A549 (cell line): Measurements from ENCODE around the gene RUNX1. TPM values are rescaled to one million over a fixed set of nuclear protein-coding genes. Genes with fewer than 3 reads are reported as not detected.

Experiments
- ATAC-seq, 2 experiments: fragments of 200-7000 bp in 1 of 2; fragments of >200 bp in 1 of 2; cut with Nextera tagmentation in 1 of 2; cut with Tn5 transposase in 1 of 2; 3 replicates each; pipeline versions ENCODE4 v1.8.0 to v1.9.1; 2018 to 2020; ENCODE audit warnings: mild to moderate bottlenecking in 1 of 2, moderate library complexity in 1 of 2
- CTCF ChIA-PET: fragments of 300-600 bp; sonication (Branson Sonifier 250); formaldehyde crosslinking; extraction: SDS; loops from one replicate; lab custom pipeline; 2021; ENCODE audit warnings: antibody characterized with exemption, inconsistent platforms; lab: Yijun Ruan, JAX
- POLR2A ChIA-PET: fragments of 350-600 bp; formaldehyde crosslinking; extraction: SDS; loops from one replicate; lab custom pipeline; 2021; ENCODE audit warnings: antibody characterized with exemption, inconsistent platforms; lab: Yijun Ruan, JAX
- DNase-seq, 2 experiments: peaks; one replicate each; pipeline versions ENCODE4 v3.0.0 to v3.0.0-alpha.2; 2011 to 2016; ENCODE audit warnings: low read depth in 1 of 2, low spot score in 1 of 2
- FAIRE-seq: peaks from 2 replicates; lab custom pipeline; 2011; peaks lifted over from hg19 to GRCh38; lab: Jason Lieb, UNC
- H3K27ac ChIP-seq, 2 experiments: fragments of >200 bp; sonication (Bioruptor Twin); formaldehyde crosslinking; 3 replicates each; pipeline ENCODE4 v1.5.1; 2016 to 2017
- H3K4me1 ChIP-seq: fragments of >200 bp; sonication (Bioruptor Twin); formaldehyde crosslinking; 3 replicates; pipeline ENCODE4 v1.6.1; 2016
- H3K4me2 ChIP-seq: fragments of >200 bp; sonication (Bioruptor Twin); formaldehyde crosslinking; 3 replicates; pipeline ENCODE4 v1.6.1; 2016
- H3K4me3 ChIP-seq: fragments of >200 bp; sonication (Bioruptor Twin); formaldehyde crosslinking; 3 replicates; pipeline ENCODE4 v1.5.1; 2016
- H3K9me3 ChIP-seq: fragments of >200 bp; sonication (Bioruptor Twin); formaldehyde crosslinking; 3 replicates; pipeline ENCODE4 v1.6.1; 2016
- EHF ChIP-seq: fragments of 250-450 bp; sonication (Bioruptor Pico); IDR thresholded peaks from 2 replicates; pipeline ENCODE4 v1.5.0; 2020; ENCODE audit warnings: mild to moderate bottlenecking
- EHMT2 ChIP-seq: fragments of 200-600 bp; sonication (generic); IDR thresholded peaks from 2 replicates; pipeline ENCODE4 v1.6.1; 2016; ENCODE audit warnings: antibody characterized with exemption, low read depth, mild to moderate bottlenecking, moderate library complexity
- EP300 ChIP-seq, 2 experiments: fragments of >200 bp; sonication (Bioruptor Twin); formaldehyde crosslinking; IDR thresholded peaks; 2 replicates in 1 of 2; 3 replicates in 1 of 2; pipeline ENCODE4 v1.6.1; 2016 to 2017
- FOSB ChIP-seq: fragments of 250-450 bp; sonication (Bioruptor Pico); IDR thresholded peaks from 2 replicates; pipeline ENCODE4 v1.5.0; 2020; ENCODE audit warnings: mild to moderate bottlenecking, moderate library complexity
- HDAC2 ChIP-seq: fragments of 200-600 bp; sonication (generic); IDR thresholded peaks from 2 replicates; pipeline ENCODE4 v1.6.1; 2016
- HOXA7 ChIP-seq: fragments of 250-450 bp; sonication (Bioruptor Pico); IDR thresholded peaks from 2 replicates; pipeline ENCODE4 v1.5.0; 2020; ENCODE audit warnings: mild to moderate bottlenecking, moderate library complexity
- HOXB5 ChIP-seq: fragments of 250-450 bp; sonication (Bioruptor Pico); IDR thresholded peaks from 2 replicates; pipeline ENCODE4 v1.5.0; 2020; ENCODE audit warnings: mild to moderate bottlenecking, moderate library complexity
- JUN ChIP-seq, 2 experiments: fragments of >200 bp; sonication (Bioruptor Twin); formaldehyde crosslinking; IDR thresholded peaks; 2 replicates in 1 of 2; 3 replicates in 1 of 2; pipeline ENCODE4 v1.6.1; 2016 to 2017
- JUNB ChIP-seq: fragments of >200 bp; sonication (Bioruptor Twin); formaldehyde crosslinking; IDR thresholded peaks from 2 replicates; pipeline ENCODE4 v1.6.1; 2016
- MAZ ChIP-seq: fragments of 150-350 bp; IDR thresholded peaks from 2 replicates; pipeline ENCODE4 v1.6.1; 2014; ENCODE audit warnings: antibody characterized with exemption, low read depth, low read length, borderline replicate concordance
- MYC ChIP-seq: IDR thresholded peaks from 2 replicates; pipeline ENCODE4 v1.6.1; 2012; ENCODE audit warnings: mild to moderate bottlenecking, inconsistent platforms, low read length, improper control_type of control experiment, borderline replicate concordance
- POLR2A ChIP-seq: IDR thresholded peaks from 2 replicates; pipeline ENCODE4 v1.6.1; 2012; ENCODE audit warnings: mild to moderate bottlenecking, low read length
- RAD21 ChIP-seq, 2 experiments: fragments of >200 bp in 1 of 2; sonication (Bioruptor Twin) in 1 of 2; formaldehyde crosslinking in 1 of 2; IDR thresholded peaks in 1 of 2; conservative IDR thresholded peaks in 1 of 2; 2 replicates in 1 of 2; 3 replicates in 1 of 2; pipeline ENCODE4 v1.6.1; 2012 to 2018; ENCODE audit warnings: inconsistent platforms in 1 of 2
- RFX5 ChIP-seq: fragments of 450-650 bp; IDR thresholded peaks from 2 replicates; pipeline ENCODE4 v1.7.1; 2014; ENCODE audit warnings: antibody characterized with exemption, mild to moderate bottlenecking, moderate library complexity
- SREBF2 ChIP-seq: fragments of 450-650 bp; IDR thresholded peaks from 2 replicates; pipeline ENCODE4 v1.6.1; 2014; ENCODE audit warnings: mild to moderate bottlenecking, moderate library complexity
- TFCP2L1 ChIP-seq: fragments of 250-450 bp; sonication (Bioruptor Pico); IDR thresholded peaks from 2 replicates; pipeline ENCODE4 v1.5.0; 2021; ENCODE audit warnings: mild to moderate bottlenecking
- TP53 ChIP-seq: fragments of 250-450 bp; sonication (Bioruptor Pico); IDR thresholded peaks from 2 replicates; pipeline ENCODE4 v1.5.0; 2021; ENCODE audit warnings: mild to moderate bottlenecking, moderate library complexity
- ZC3H11A ChIP-seq: fragments of 450-650 bp; IDR thresholded peaks from 2 replicates; pipeline ENCODE4 v1.6.1; 2014; ENCODE audit warnings: antibody characterized with exemption, mild to moderate bottlenecking
- ZSCAN20 ChIP-seq: fragments of 250-450 bp; sonication (Bioruptor Pico); IDR thresholded peaks from 2 replicates; pipeline ENCODE4 v1.8.0; 2022; ENCODE audit warnings: mild to moderate bottlenecking, moderate library complexity
- WGBS: methylation state at CpG from one replicate; pipeline ENCODE4 v1.1.6; 2017; ENCODE audit errors: missing lambda C conversion rate; 5-methylcytosine and 5-hydroxymethylcytosine counted together
- polyA plus RNA-seq, 4 experiments: library from polyadenylated mRNA; depleted of rRNA in 3 of 4; stranded (reverse); fragments of >200 nt; fragmentation: RNase III in 1 of 4; extraction: RNeasy Plus Mini Kit Qiagen cat#74134 plus additional on column Dnase treatment in 1 of 4; gene quantifications; 2 replicates in 3 of 4; 3 replicates in 1 of 4; pipeline ENCODE4 v1.2.3, GENCODE V29; 2011 to 2017
- TF ChIP-seq, protein P1 (sequence below): fragments of 250-450 bp; sonication (Bioruptor Pico); IDR thresholded peaks from 2 replicates; pipeline ENCODE4 v1.5.0; 2021; ENCODE audit warnings: mild to moderate bottlenecking, moderate library complexity, borderline replicate concordance
- TF ChIP-seq, protein P2 (sequence below): fragments of 200-600 bp; sonication (generic); IDR thresholded peaks from 2 replicates; pipeline ENCODE4 v1.6.1; 2016; ENCODE audit warnings: antibody characterized with exemption, mild to moderate bottlenecking, moderate library complexity
- TF ChIP-seq, protein P3 (sequence below): fragments of >200 bp; sonication (Bioruptor Twin); formaldehyde crosslinking; IDR thresholded peaks from 2 replicates; pipeline ENCODE4 v1.6.1; 2016
- TF ChIP-seq, protein P4 (sequence below): IDR thresholded peaks from 2 replicates; pipeline ENCODE4 v1.6.1; 2012

Gene RUNX1
- polyA plus RNA-seq, 2 of the 4 experiments (the other 2 are of a cell fraction), result 5.5 TPM

DNA sequence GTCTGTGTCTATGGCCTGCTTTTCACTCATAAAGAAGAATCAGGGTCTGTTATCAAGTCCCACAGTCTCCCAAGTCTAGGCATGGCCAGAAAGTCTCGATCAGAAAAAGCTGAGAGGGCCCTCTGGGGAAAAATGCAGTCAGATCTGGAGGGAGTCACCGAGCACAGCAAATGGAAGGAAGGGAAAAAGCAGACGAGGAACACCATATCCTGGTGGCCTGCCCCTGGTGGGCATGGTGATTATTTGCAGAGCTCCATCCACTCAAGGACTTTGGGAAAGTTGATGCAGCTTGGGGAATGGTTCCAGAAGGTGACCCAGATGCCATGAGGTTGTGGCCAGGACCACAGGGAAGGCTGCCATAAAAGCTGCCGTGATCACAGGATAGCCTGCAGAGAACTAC is 191.2 kb downstream of the RUNX1 start:
- TF ChIP-seq, protein P1, sequence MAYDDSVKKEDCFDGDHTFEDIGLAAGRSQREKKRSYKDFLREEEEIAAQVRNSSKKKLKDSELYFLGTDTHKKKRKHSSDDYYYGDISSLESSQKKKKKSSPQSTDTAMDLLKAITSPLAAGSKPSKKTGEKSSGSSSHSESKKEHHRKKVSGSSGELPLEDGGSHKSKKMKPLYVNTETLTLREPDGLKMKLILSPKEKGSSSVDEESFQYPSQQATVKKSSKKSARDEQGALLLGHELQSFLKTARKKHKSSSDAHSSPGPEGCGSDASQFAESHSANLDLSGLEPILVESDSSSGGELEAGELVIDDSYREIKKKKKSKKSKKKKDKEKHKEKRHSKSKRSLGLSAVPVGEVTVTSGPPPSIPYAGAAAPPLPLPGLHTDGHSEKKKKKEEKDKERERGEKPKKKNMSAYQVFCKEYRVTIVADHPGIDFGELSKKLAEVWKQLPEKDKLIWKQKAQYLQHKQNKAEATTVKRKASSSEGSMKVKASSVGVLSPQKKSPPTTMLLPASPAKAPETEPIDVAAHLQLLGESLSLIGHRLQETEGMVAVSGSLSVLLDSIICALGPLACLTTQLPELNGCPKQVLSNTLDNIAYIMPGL (CRISPR knock-in tag), result no peak
- no peak for TF ChIP-seq HOXB5 (CRISPR knock-in tag)
- TF ChIP-seq POLR2A, result no peak
- no peak for TF ChIP-seq HOXA7 (CRISPR knock-in tag)
- TF ChIP-seq SREBF2, result no peak
- TF ChIP-seq, protein P2, sequence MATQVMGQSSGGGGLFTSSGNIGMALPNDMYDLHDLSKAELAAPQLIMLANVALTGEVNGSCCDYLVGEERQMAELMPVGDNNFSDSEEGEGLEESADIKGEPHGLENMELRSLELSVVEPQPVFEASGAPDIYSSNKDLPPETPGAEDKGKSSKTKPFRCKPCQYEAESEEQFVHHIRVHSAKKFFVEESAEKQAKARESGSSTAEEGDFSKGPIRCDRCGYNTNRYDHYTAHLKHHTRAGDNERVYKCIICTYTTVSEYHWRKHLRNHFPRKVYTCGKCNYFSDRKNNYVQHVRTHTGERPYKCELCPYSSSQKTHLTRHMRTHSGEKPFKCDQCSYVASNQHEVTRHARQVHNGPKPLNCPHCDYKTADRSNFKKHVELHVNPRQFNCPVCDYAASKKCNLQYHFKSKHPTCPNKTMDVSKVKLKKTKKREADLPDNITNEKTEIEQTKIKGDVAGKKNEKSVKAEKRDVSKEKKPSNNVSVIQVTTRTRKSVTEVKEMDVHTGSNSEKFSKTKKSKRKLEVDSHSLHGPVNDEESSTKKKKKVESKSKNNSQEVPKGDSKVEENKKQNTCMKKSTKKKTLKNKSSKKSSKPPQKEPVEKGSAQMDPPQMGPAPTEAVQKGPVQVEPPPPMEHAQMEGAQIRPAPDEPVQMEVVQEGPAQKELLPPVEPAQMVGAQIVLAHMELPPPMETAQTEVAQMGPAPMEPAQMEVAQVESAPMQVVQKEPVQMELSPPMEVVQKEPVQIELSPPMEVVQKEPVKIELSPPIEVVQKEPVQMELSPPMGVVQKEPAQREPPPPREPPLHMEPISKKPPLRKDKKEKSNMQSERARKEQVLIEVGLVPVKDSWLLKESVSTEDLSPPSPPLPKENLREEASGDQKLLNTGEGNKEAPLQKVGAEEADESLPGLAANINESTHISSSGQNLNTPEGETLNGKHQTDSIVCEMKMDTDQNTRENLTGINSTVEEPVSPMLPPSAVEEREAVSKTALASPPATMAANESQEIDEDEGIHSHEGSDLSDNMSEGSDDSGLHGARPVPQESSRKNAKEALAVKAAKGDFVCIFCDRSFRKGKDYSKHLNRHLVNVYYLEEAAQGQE, result no peak
- TF ChIP-seq, protein P3, sequence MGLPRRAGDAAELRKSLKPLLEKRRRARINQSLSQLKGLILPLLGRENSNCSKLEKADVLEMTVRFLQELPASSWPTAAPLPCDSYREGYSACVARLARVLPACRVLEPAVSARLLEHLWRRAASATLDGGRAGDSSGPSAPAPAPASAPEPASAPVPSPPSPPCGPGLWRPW, result no peak
- no peak for TF ChIP-seq JUNB
- TF ChIP-seq, all 56 proteins: peak for 0
- Histone ChIP-seq H3K27ac (no peak overlapping the region), H3K4me3 (no peak overlapping the region), H3K9me3 (no peaks in the 10 kb centered on the region), H3K4me1 (peaks cover 26% of the 10 kb centered on the region), H3K4me2 (no peak overlapping the region)
- CTCF ChIA-PET, result interaction anchor here (1.0 to 4.9 kb wide), 2 partner anchors 10 to 112 kb away, joined by 4 to 19 read pairs; no protein-coding TSS in a partner anchor
- FAIRE-seq (no peak), DNase-seq (no peak), ATAC-seq (peak; percentile 58 to 73; a peak in 3 of 6 replicates)
- WGBS, result 86% methylated on average over 4 of the region's 4 CpGs
- POLR2A ChIA-PET, result interaction anchor here (1.0 kb wide), 1 partner anchor 46 kb away, joined by 3 read pairs; no protein-coding TSS in a partner anchor

DNA sequence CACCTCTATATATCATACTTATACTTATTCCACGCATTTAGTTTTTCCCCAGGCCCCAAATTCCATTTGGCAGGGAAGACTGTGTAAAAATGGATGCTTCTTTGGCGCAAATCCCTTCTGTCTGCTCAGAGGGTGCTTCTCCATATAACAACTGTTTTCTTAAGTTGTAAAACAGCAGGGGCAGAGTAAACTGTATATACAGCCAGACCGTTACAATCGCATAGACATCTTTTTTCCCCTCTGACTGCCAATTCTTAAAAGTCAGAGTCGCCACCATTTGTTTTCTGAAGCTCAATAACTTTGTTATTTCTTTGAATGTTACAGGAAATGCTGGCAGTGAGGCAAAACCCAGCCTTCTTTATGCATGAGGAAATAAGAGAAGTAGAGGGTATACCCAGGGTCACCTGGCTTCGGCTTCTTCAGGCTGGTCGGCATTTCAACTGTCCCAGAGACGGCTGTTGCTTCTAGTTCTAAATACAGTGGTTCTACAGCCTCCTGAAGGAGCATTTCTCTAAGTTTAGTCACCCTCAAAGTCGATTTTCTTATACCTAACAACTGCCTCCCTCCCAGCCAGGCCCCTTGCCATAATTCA is 191.9 kb downstream of the RUNX1 start:
- TF ChIP-seq EHF (CRISPR knock-in tag), result no peak
- TF ChIP-seq EP300 (IDR thresholded peaks at IDR 0.05), result no peak
- peaks cover 26% of the 10 kb centered on the region for H3K4me1 ChIP-seq
- POLR2A ChIA-PET, result interaction anchor here (1.0 kb wide), 1 partner anchor 45 kb away, joined by 3 read pairs; no protein-coding TSS in a partner anchor
- 76% methylated on average over 9 of the region's 9 CpGs for WGBS
- no peaks in the 10 kb centered on the region for H3K9me3 ChIP-seq
- H3K4me3 ChIP-seq, result no peak overlapping the region
- no peak overlapping the region for H3K4me2 ChIP-seq
- no peak overlapping the region for H3K27ac ChIP-seq
- no peak for FAIRE-seq
- DNase-seq, result no peak
- ATAC-seq, result no peak
- CTCF ChIA-PET, result interaction anchor here (4.9 kb wide), 1 partner anchor 112 kb away, joined by 19 read pairs; no protein-coding TSS in a partner anchor

DNA sequence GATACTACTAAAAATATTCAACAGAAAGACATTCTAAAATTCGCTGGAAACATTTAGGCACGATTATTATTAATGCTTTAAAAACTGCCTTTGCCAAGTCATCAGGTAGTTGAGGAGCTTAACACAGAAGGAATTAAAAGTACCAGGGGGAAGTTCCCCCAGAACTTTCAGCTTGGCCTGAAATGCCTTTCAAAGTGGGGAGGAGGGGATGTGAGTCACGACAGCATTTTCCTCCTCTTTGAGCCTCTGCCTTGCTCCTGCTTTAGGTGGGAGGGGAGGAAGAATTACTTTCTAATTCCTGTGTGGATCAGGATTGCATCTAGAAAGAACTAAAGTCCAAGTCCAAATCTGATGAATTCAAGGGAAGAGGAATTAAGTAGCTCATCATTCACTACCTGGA is 196.7 kb downstream of the RUNX1 start:
- Histone ChIP-seq H3K4me3 (no peak overlapping the region), H3K9me3 (no peaks in the 10 kb centered on the region), H3K27ac (no peak overlapping the region; a peak in 1 of 6 replicates), H3K4me2 (no peak overlapping the region), H3K4me1 (peaks cover 6% of the 10 kb centered on the region; the same call in 2 of the 3 replicates)
- no peak for TF ChIP-seq MAZ
- no peak for TF ChIP-seq FOSB (CRISPR knock-in tag)
- TF ChIP-seq, protein P4, sequence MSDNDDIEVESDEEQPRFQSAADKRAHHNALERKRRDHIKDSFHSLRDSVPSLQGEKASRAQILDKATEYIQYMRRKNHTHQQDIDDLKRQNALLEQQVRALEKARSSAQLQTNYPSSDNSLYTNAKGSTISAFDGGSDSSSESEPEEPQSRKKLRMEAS, result no peak
- TF ChIP-seq, protein P3, result no peak
- no peak for TF ChIP-seq EHMT2
- no peak for TF ChIP-seq RAD21 (conservative IDR thresholded peaks at IDR 0.05 in 1 of 2, IDR thresholded peaks at IDR 0.05 in 1 of 2)
- no peak for TF ChIP-seq TFCP2L1 (CRISPR knock-in tag)
- TF ChIP-seq JUN (IDR thresholded peaks at IDR 0.05), result no peak
- no peak for TF ChIP-seq RFX5
- TF ChIP-seq MYC, result no peak
- no peak for TF ChIP-seq ZC3H11A
- TF ChIP-seq ZSCAN20 (CRISPR knock-in tag), result no peak
- TF ChIP-seq EP300 (IDR thresholded peaks at IDR 0.05), result no peak
- TF ChIP-seq TP53 (CRISPR knock-in tag), result no peak
- no peak for TF ChIP-seq HDAC2
- ChIA-PET POLR2A (no interaction called here), CTCF (interaction anchor here (0.6 to 1.9 kb wide), 2 partner anchors 107 to 159 kb away, joined by 3 to 6 read pairs; no protein-coding TSS in a partner anchor)
- DNase-seq, result no peak
- no peak for FAIRE-seq
- no peak for ATAC-seq
- WGBS, result 56% methylated on average over 3 of the region's 3 CpGs
